Fibroblast of the aortic adventitia (primary cell): ENCODE results near the gene MATCAP1. TPM values are rescaled to one million over a fixed set of nuclear protein-coding genes. Genes with fewer than 3 reads are reported as not detected.

Experiments used
- DNase-seq: peaks from one replicate; pipeline ENCODE4 v3.0.0-alpha.2; 2010; ENCODE audit warnings: low read depth
- H3K4me3 ChIP-seq: 2 replicates; pipeline ENCODE4 v1.5.1; 2011; ENCODE audit warnings: low read depth, mild to moderate bottlenecking, control low read depth, low read length, moderate library complexity
- total RNA-seq: library from RNA; depleted of rRNA; stranded (reverse); fragments of >200 nt; gene quantifications from 2 replicates; pipeline ENCODE4 v1.2.3, GENCODE V29; 2012; ENCODE audit warnings: low replicate concordance
- TF ChIP-seq, protein P1 (sequence below): IDR thresholded peaks from 2 replicates; pipeline ENCODE4 v1.5.1; 2011; ENCODE audit warnings: mild to moderate bottlenecking, low read length, control low read depth, inconsistent platforms; ENCODE audit not compliant: insufficient read depth

MATCAP1 gene
- total RNA-seq, 1 donor: 9.9 TPM

- DNase-seq: no peak
- peak overlapping the region; percentile 60 for H3K4me3 ChIP-seq
- TF ChIP-seq, protein P1, sequence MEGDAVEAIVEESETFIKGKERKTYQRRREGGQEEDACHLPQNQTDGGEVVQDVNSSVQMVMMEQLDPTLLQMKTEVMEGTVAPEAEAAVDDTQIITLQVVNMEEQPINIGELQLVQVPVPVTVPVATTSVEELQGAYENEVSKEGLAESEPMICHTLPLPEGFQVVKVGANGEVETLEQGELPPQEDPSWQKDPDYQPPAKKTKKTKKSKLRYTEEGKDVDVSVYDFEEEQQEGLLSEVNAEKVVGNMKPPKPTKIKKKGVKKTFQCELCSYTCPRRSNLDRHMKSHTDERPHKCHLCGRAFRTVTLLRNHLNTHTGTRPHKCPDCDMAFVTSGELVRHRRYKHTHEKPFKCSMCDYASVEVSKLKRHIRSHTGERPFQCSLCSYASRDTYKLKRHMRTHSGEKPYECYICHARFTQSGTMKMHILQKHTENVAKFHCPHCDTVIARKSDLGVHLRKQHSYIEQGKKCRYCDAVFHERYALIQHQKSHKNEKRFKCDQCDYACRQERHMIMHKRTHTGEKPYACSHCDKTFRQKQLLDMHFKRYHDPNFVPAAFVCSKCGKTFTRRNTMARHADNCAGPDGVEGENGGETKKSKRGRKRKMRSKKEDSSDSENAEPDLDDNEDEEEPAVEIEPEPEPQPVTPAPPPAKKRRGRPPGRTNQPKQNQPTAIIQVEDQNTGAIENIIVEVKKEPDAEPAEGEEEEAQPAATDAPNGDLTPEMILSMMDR: no peak
Observed at GRCh38 chr16:67191411-67191994, 7.7 kb upstream of the MATCAP1 start.

GRCh38 chr16:67190448-67191399 lies 7.0 kb upstream of the MATCAP1 start:
- no peak overlapping the region for H3K4me3 ChIP-seq
- peak; percentile 24 for DNase-seq

DNA sequence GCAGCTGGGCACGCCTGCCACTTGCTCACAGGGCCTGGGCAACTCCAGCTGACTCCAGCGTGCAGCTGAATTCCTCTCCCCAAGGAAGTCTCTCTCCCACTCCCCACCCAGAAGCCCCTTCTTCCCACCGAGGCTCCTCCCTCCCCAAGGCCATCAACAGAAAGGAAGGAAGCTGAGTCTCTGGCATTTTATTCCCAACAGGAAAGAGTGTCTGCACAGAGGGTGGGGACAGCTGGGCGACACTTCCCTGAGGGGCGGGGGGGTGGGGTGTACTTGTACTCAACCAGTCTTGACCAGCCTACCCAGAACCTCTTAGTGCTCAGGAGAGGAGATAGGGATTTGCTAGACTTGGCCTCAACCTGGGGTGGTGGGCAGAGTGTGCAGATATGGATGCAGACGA lies 6.3 kb upstream of the MATCAP1 start, which contains the start of gene EXOC3L1:
EXOC3L1 (minus strand) TSS at position 96 of the 400 bp plus-strand sequence. CDS start 460 bp downstream, outside the sequence.
- H3K4me3 ChIP-seq: no peak within 1 kb of the TSS
- DNase-seq: no peak
- TF ChIP-seq, protein P1: no peak

More at GRCh38 chr16:67190448-67191399, 7.0 kb upstream of the MATCAP1 start:
- TF ChIP-seq, protein P1: no peak

GRCh38 chr16:67188798-67189197 lies 5.0 kb upstream of the MATCAP1 start:
- TF ChIP-seq, protein P1: no peak
- DNase-seq: no peak
- H3K4me3 ChIP-seq: no peak overlapping the region

GRCh38 chr16:67188323-67188722 lies 4.6 kb upstream of the MATCAP1 start:
- no peak for DNase-seq
- TF ChIP-seq, protein P1: no peak
- H3K4me3 ChIP-seq: no peak overlapping the region

DNA sequence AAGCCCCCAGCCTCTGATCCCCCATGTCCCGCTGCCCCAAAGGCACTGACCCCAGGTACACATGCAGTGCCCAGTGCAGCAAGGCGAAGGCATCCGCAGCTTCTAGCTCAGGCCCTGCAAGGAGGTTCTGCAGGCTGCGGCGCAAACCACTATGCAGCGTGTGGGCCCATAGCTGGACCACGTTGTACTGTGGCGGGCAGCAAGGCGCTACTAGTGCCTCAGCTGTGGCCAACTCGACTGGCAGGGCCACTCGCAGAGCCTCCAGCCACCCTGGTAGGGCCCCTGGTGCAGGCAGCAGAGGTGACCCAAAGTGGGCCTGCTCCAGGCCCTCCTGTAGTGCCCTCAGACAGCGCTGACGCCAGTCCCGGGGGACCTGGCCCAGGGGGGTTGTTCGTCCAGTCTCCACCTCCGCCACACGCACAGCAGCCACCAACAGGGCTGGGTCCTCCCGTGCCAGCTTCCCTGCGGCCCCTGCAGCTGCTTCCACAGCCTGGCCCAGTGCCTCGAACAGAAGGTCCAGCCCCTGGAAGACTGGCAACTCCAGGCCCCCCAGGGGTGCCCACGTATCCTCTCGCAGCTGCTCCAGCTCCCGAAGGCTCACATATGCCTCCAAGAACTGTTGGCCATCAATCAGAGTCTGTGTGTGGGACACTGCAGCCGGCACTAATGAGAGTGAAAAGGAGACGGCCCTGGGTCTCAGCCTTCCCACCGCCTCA lies 3.6 kb upstream of the MATCAP1 start:
- DNase-seq: no peak
- H3K4me3 ChIP-seq: no peak overlapping the region
- TF ChIP-seq, protein P1: no peak
